ENCODE data around the gene ZNF8. TPM values are rescaled to one million over a fixed set of nuclear protein-coding genes. Genes with fewer than 3 reads are reported as not detected.

ZNF8 gene
- total RNA-seq, 2 donors from 2014 or later: 6.1 to 9.3 TPM

DNA sequence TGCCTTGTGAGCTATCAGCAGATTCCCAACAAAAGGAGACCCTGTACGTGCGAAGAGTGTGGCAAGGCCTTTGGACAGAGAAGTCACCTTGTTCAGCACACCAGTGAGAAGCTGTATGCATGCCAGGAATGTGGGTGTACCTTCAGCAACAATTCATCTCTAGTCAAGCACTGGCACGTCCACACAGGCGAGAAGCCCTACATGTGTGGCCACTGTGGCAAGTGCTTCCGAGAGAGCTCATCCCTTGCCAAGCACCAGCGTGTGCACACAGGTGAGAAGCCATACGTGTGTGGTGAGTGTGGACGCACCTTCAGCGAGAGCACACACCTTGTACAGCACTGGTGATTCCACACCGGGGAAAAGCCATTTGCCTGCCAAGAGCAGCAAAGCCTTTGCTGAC, 40.5 kb downstream of the ZNF8 start:
- Histone ChIP-seq H3K4me1 (replicated peaks) (no peaks in the 10 kb centered on the region), H3K27ac (no peak overlapping the region), H3K9me3 (no peaks in the 10 kb centered on the region), H3K4me3 (no peak overlapping the region), H3K36me3 (no peaks in the 10 kb centered on the region), H3K27me3 (replicated peaks; ENCODE audit: insufficient read depth) (no peaks in the 10 kb centered on the region)
- TF ChIP-seq POLR2AphosphoS5 (IDR thresholded peaks at IDR 0.05) (no peak), POLR2A (IDR thresholded peaks at IDR 0.05) (no peak)
- TF ChIP-seq, protein P1, sequence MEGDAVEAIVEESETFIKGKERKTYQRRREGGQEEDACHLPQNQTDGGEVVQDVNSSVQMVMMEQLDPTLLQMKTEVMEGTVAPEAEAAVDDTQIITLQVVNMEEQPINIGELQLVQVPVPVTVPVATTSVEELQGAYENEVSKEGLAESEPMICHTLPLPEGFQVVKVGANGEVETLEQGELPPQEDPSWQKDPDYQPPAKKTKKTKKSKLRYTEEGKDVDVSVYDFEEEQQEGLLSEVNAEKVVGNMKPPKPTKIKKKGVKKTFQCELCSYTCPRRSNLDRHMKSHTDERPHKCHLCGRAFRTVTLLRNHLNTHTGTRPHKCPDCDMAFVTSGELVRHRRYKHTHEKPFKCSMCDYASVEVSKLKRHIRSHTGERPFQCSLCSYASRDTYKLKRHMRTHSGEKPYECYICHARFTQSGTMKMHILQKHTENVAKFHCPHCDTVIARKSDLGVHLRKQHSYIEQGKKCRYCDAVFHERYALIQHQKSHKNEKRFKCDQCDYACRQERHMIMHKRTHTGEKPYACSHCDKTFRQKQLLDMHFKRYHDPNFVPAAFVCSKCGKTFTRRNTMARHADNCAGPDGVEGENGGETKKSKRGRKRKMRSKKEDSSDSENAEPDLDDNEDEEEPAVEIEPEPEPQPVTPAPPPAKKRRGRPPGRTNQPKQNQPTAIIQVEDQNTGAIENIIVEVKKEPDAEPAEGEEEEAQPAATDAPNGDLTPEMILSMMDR (IDR thresholded peaks at IDR 0.05): no peak
- intact Hi-C loops (cut with DNase I): no loop called here
- 69% methylated on average over 10 of the region's 10 CpGs for WGBS
- no peak for DNase-seq (ENCODE audit: low spot score)

DNA sequence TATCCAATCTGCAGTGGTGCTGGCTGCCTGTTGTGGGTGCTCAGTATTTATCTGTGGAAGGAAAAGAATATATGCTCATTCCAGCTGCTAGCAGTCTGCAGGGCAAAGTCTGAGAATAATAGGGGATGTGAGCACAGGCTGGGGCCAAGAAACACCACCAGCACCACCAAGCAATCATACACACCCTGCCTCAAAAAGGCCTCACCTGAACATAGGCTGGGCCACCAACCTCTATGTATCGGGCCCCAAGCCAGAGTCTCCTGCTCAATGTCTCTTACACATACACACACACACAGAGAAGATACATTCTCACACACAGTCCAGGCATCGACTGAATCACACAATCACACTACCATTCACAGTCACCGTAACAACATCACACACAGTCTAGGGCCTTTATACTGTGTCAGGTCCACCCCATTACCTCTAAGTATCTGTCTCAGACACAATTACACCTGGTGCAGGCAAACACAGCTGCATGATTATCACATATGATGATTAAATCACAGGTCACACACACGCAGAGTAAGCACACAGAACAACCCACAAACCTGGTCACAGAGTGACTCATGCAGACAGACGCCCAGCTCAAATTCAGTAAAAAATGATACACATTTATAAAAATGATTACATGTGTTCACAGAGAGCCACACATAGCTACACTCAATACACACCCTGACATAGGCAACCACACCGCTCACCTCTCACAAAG, 46.7 kb downstream of the ZNF8 start:
- no peak for DNase-seq (ENCODE audit: low spot score)
- Histone ChIP-seq H3K36me3 (no peaks in the 10 kb centered on the region), H3K4me1 (replicated peaks) (no peaks in the 10 kb centered on the region), H3K9me3 (no peaks in the 10 kb centered on the region), H3K27ac (no peak overlapping the region), H3K4me3 (no peak overlapping the region), H3K27me3 (replicated peaks; ENCODE audit: insufficient read depth) (no peaks in the 10 kb centered on the region)
- intact Hi-C loops (cut with DNase I): loop anchor here (2.0 to 5.0 kb wide), 2 partner anchors 37 to 55 kb away; partner anchors contain the start of genes ZNF497 and ZNF837
- WGBS: 75% methylated on average over 6 of the region's 6 CpGs
- TF ChIP-seq POLR2A (IDR thresholded peaks at IDR 0.05) (no peak), POLR2AphosphoS5 (IDR thresholded peaks at IDR 0.05) (no peak)
- TF ChIP-seq, protein P1 (IDR thresholded peaks at IDR 0.05): no peak

DNA sequence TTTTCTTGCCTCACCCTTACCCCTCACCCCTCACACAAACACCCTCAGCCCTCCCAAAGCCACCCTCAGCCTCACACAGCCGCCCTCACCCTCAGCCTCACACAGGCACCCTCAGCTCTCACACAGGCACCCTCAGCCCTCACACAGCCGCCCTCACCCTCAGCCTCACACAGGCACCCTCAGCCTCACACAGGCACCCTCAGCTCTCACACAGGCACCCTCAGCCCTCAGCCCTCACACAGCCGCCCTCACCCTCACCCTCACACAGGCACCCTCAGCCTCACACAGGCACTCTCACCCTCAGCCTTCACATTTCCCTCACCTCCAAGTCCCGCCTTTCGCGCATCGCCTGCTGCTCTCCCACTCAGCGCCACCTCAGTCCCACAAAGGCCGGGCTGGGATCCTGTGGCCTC, 47.8 kb downstream of the ZNF8 start:
- TF ChIP-seq POLR2AphosphoS5 (IDR thresholded peaks at IDR 0.05) (no peak), POLR2A (IDR thresholded peaks at IDR 0.05) (no peak)
- TF ChIP-seq, protein P1 (IDR thresholded peaks at IDR 0.05): no peak
- Histone ChIP-seq H3K4me3 (peak overlapping the region; percentile 66 to 67), H3K9me3 (no peaks in the 10 kb centered on the region), H3K4me1 (replicated peaks) (no peaks in the 10 kb centered on the region), H3K27me3 (replicated peaks; ENCODE audit: insufficient read depth) (no peaks in the 10 kb centered on the region), H3K27ac (peak overlapping the region; percentile 86 to 89), H3K36me3 (no peaks in the 10 kb centered on the region)
- under 1% methylated on average over 9 of the region's 9 CpGs for WGBS
- intact Hi-C loops (cut with DNase I): loop anchor here (2.0 to 5.0 kb wide), 2 partner anchors 36 to 54 kb away; partner anchors contain the start of genes ZNF497 and ZNF837
- DNase-seq (ENCODE audit: low spot score): no peak

DNA sequence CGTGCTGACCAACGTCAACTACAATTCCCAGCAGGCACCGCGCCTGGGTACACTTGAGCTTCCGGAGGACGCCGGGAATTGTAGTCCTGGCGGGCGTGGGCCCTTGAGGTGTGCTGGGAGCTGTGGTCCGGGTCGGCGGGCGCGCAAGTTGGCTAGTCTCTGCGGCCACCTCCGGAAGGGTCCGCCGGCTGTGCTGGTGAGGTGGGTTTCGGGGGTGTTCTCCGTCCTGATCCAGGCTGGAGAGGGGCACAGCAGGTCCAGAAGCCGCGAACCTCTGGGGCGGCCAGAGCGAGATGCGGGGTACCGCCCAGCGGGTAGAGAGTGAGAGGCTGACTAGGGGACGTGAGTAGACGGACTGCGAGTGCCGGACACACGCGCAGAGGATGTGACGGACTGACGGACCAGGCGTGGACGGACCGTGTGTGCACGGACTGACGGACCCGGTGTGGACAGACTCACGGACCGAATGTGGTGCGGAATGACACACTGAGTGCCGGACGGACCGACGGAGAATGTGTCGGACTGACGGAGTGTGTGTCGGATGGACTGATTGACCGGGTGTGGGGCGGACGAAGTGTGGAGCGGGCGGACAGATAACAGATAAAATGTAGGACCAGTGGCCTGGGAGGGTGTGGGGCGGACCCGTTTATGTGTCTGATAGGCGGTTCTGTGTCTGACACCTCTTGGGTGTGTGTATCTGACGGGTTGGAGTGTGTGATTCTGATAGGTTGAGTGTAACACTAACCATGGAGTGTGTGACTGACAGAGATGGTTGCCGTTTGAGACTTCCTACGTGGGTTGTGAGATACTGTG, 48.4 kb downstream of the ZNF8 start, which contains the start of gene ZSCAN22:
Gene ZSCAN22, plus strand, starts transcription at position 81 of the 813 bp plus-strand sequence. CDS start 7,809 bp downstream, outside the sequence.
- peak within 1 kb of the TSS; percentile 86 to 89 for H3K27ac ChIP-seq
- DNase-seq (ENCODE audit: low spot score): peak; percentile 97
- no peaks in the 10 kb centered on the region for H3K27me3 ChIP-seq (replicated peaks; ENCODE audit: insufficient read depth)
- under 1% methylated on average over 51 of the region's 62 CpGs for WGBS
- TF ChIP-seq, protein P1 (IDR thresholded peaks at IDR 0.05): peak in 2 of 4 experiments; percentile 14 to 26
- TF ChIP-seq POLR2A (IDR thresholded peaks at IDR 0.05) (peak; percentile 29), POLR2AphosphoS5 (IDR thresholded peaks at IDR 0.05) (peak; percentile 96)
- H3K9me3 ChIP-seq: no peaks in the 10 kb centered on the region
- H3K4me3 ChIP-seq: peak within 1 kb of the TSS; percentile 66 to 67
- intact Hi-C loops (cut with DNase I): loop anchor here (2.0 to 5.0 kb wide), 2 partner anchors 35 to 54 kb away; partner anchors contain the start of genes ZNF497 and ZNF837
- no peaks in the 10 kb centered on the region for H3K36me3 ChIP-seq
- no peaks in the 10 kb centered on the region for H3K4me1 ChIP-seq (replicated peaks)
